Nephron progenitor cell (in vitro differentiated cells): ENCODE data around the gene DLG5.

Experiments
- DNase-seq: peaks from one replicate; pipeline ENCODE4 v3.0.0; 2021
- H3K27ac Mint-ChIP-seq: 2 replicates; pipeline ENCODE4 v1.8.0; 2021; ENCODE audit warnings: mild to moderate bottlenecking, moderate library complexity, mixed read lengths
- H3K27me3 Mint-ChIP-seq: 2 replicates; pipeline ENCODE4 v1.8.0; 2021; ENCODE audit warnings: mild to moderate bottlenecking, low read depth, mixed read lengths; ENCODE audit not compliant: poor library complexity
- H3K36me3 Mint-ChIP-seq: 2 replicates; pipeline ENCODE4 v1.8.0; 2021; ENCODE audit warnings: low read depth, mixed read lengths
- H3K4me1 Mint-ChIP-seq: 2 replicates; pipeline ENCODE4 v1.8.0; 2021; ENCODE audit warnings: mixed read lengths
- H3K4me3 Mint-ChIP-seq: 2 replicates; pipeline ENCODE4 v1.8.0; 2021; ENCODE audit warnings: mild to moderate bottlenecking, moderate library complexity, mixed read lengths
- H3K9me3 Mint-ChIP-seq: 2 replicates; pipeline ENCODE4 v1.8.0; 2021; ENCODE audit warnings: mild to moderate bottlenecking, moderate library complexity, mixed read lengths
- CTCF ChIP-seq: fragments of 200-600 bp; sonication (generic); IDR thresholded peaks from 2 replicates; pipeline ENCODE4 v1.5.0; 2021; ENCODE audit warnings: antibody characterized with exemption

The DLG5 gene

DNA sequence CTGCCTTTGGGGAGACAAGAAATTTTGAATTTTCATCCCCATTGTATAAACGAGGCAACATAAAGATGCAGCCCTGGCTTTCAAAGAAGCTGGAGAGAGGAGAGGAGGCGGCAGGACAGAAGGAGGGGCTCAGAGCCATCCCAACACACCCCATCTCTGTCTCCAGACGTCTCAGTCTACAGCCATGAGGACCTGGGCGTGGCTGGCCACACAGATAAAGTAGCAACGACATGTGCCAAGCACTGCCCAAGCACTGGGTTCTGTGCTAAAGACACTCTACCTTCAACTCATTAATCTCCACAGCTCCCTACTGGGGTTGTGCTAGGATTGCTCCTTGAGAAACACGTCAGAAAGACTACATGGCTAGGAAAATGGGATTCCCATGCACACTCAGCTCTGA is 65.2 kb downstream of the DLG5 start:
- Mint-ChIP-seq H3K4me1 (peaks cover 42% of the 10 kb centered on the region), H3K27ac (no peak overlapping the region), H3K4me3 (no peak overlapping the region), H3K27me3 (no peaks in the 10 kb centered on the region), H3K9me3 (no peaks in the 10 kb centered on the region), H3K36me3 (peaks cover 24% of the 10 kb centered on the region)
- no peak for DNase-seq
- no peak for TF ChIP-seq CTCF

DNA sequence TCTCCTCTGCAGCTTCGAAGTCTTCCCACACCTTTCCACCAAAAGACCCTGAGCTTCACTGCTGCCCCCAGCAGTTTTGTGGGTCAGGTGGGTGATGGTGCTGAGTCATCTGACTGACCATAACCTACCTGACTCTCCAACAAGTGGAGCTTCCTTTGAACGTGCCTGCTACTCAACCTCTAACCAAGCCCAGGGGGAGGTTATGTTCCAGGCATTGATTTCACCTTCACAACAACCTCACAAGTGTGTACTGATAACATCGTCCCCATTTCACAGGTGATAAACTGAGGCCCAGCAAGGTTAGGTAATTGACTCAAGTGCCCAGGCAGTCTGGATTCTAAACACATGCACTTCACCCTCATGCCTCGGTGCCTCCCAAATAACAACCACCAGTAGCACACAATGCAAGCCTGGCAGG is 66.7 kb downstream of the DLG5 start:
- no peaks in the 10 kb centered on the region for H3K27me3 Mint-ChIP-seq
- TF ChIP-seq CTCF: no peak
- H3K4me3 Mint-ChIP-seq: no peak overlapping the region
- H3K36me3 Mint-ChIP-seq: peaks cover 38% of the 10 kb centered on the region
- H3K27ac Mint-ChIP-seq: no peak overlapping the region
- DNase-seq: no peak
- H3K4me1 Mint-ChIP-seq: peaks cover 36% of the 10 kb centered on the region
- H3K9me3 Mint-ChIP-seq: no peaks in the 10 kb centered on the region

DNA sequence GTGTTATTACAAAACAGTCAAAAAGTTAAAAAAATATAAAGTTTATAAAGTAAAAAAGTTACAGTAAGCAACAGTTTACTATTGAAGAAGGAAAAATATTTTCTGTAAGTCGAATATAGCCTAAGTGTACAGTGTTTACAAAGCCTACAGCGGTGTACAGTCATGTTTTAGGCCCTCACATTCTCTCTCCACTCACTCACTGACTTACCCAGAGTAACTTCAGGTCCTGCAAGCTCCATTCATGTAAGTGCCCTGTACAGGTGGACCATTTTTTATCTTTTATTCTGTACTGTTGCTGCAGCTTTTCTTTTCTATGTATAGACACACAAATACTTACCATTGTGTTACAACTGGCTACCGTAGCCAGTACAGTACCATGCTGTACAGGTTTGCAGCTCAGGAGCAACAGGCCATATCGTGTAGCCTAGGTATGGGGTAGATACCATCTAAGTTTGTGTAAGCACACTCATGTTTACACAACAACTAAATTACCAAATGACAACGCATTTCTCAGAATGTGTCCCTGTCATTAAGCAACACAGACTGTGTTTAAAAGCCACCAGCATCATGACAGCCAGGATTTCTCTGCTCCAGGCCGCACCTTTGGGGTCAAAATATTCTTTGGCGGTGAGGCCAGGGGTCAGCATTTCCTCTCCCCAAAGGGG is 67.2 kb downstream of the DLG5 start:
- no peaks in the 10 kb centered on the region for H3K9me3 Mint-ChIP-seq
- no peaks in the 10 kb centered on the region for H3K27me3 Mint-ChIP-seq
- no peak for TF ChIP-seq CTCF
- DNase-seq: no peak
- peaks cover 30% of the 10 kb centered on the region for H3K4me1 Mint-ChIP-seq
- H3K27ac Mint-ChIP-seq: no peak overlapping the region
- peaks cover 39% of the 10 kb centered on the region for H3K36me3 Mint-ChIP-seq
- no peak overlapping the region for H3K4me3 Mint-ChIP-seq

GRCh38 chr10:77857272-77857671 is 69.3 kb downstream of the DLG5 start:
- Mint-ChIP-seq H3K4me1 (peaks cover 19% of the 10 kb centered on the region), H3K4me3 (no peak overlapping the region), H3K27ac (peak overlapping the region; percentile 79), H3K36me3 (peaks cover 54% of the 10 kb centered on the region), H3K9me3 (no peaks in the 10 kb centered on the region), H3K27me3 (no peaks in the 10 kb centered on the region)
- no peak for TF ChIP-seq CTCF
- no peak for DNase-seq

- Mint-ChIP-seq H3K27me3 (no peaks in the 10 kb centered on the region), H3K9me3 (no peaks in the 10 kb centered on the region), H3K27ac (peak overlapping the region; percentile 83), H3K4me1 (peaks cover 21% of the 10 kb centered on the region), H3K36me3 (peaks cover 51% of the 10 kb centered on the region), H3K4me3 (no peak overlapping the region)
- DNase-seq: no peak
- TF ChIP-seq CTCF: no peak
These were observed 70.0 kb downstream of the DLG5 start for GRCh38 chr10:77856566-77856965.
